GM19372 (cell line): ENCODE data around the gene ZNF862.
A peak's percentile ranks its signal among the peaks of the same experiment; 100 is the strongest.

Experiments used
- ATAC-seq: cut with Tn5 transposase; IDR thresholded peaks from one replicate; pipeline ENCODE4 v1.9.1; 2021; ENCODE audit warnings: mild to moderate bottlenecking, low read depth, moderate library complexity; ENCODE audit not compliant: unreplicated experiment

ZNF862 gene

DNA sequence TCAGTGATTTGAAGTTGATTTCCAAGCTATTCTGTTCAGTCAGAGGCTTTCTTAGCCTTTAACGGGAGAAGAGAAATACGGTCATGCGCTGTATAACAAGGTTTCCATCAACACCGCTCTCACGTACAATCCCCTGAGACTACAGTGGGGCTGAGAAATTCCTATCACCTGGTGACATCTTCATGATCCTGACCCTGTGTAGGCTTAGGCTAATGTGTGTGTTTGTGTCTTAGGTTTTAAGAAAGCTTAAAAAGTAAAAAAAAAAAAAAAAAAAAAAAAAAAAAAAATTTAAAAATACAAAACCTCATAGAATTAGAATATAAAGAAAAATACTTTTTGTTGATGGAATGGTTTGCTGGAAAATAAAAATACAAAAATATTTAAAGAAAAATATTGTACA, 1.8 kb downstream of the ZNF862 start:
- ATAC-seq, result no peak

DNA sequence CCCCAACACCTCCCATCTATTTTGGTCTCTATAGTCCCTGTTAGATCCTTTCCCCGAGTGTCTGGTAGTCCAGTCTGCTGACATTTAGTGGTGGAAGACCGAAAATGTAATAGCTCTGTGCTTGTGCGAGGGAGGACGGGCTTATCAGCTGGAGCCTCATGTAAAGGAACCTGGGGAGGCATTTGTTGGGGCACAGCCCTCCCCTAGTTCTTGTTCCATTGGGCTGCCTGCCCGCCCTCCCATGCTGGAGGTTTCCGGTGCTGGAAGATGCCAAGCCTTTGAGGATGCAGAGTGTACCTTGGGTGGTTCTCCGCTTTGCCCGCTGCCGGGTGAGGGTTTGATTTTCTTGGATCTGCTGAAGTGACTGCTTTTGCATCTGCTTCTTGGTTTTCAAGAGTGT, 5.4 kb downstream of the ZNF862 start:
- ATAC-seq, result no peak

GRCh38 chr7:149844445-149844844, 6.3 kb downstream of the ZNF862 start:
- no peak for ATAC-seq

DNA sequence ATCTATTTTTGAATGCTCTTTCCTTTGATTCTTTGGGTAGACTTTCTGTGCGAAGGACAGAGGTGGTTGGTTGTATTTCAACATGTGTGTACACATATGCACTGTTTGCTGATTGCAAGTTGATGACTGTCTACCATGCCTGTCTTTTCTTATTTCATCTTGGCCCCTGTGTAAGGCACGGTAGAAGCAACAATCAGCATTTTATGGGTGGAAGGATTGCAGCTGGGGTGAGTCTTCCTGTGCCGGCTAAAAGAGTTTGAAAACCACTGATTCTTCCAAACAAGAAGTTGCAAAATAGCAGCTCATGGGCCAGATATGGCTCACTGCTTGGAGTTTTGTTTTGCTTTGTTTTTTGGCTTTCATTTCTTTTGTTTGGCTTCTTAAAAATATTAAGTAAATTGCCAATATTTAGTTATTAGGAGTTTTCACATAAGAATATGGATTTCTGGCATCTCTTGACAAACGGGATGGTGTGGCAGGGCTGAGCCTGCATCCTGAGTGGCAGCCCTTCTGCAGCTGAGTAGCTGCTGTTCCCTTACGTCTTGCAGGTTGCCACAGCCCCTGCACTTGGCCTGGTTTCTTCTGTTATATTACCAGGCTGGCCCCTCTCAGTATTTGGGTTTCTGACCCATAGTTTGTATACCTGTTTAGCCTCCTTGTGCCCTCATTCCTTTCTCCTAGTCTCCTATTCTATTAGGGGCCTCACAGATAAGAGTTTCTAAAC, 7.2 kb downstream of the ZNF862 start:
- no peak for ATAC-seq

GRCh38 chr7:149846021-149846420, 7.8 kb downstream of the ZNF862 start:
- ATAC-seq, result no peak

- ATAC-seq, result peak; percentile 67
These were observed 8.4 kb downstream of the ZNF862 start for GRCh38 chr7:149846436-149847046.

DNA sequence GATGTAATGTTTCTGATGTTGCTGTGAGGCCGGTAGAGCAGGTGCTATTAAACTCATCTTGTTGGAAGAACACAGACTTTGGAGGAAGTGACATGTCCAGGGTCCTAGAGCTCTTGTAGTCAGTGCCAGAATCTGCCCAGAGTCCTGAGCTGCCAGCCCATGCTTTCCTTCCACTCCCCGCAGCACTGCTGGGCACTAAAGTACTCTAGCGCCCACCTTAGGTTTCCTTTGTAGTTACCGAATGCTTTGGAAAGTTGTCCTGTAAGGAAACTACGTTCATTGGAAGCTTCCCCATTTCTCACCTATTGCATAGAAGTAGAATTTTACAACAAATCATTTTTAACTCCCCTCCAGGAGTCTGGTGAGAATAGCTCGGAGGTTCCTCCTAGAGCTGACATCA, 11.0 kb downstream of the ZNF862 start:
- ATAC-seq, result no peak

- ATAC-seq, result no peak
These were observed 11.9 kb downstream of the ZNF862 start for GRCh38 chr7:149850007-149850594.

DNA sequence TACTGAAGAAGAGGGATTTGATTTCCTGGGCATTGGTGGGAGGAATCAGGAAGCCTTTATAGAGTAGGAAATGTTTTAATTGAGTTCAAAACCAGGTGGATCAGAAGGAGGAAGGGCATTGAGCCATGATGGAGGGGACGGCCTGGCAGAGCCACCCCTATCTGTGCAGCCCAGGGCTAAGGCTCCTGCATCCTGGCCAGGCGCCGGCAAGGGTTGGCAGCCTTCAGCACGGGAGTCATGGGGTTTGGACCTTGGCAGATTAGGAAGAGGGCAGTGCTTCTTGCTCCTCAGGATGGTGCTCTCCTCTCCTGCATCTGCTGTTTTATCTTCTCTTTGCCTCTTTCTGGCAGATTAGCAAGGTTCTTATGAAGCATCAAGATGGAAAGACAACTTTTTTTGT, 12.5 kb downstream of the ZNF862 start:
- ATAC-seq, result no peak

DNA sequence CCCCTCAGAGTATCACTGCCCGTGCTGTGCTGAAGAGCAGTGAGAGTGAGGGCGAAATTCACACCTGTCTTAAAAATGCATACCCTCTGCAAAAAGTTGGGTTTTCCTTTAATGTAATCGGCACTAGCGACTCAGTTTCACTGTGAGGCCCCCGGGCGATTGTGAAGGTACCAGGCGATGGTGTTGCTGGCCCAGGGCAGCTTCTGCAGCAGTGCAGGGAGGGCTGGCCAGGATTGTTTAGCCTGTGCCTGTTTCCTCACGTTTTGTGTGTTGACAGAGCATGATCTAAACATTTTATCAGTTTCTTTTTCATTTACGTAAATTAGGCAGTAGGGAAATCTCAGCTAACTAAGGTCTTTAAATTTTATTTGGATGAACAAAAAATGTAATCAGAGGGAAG, 13.3 kb downstream of the ZNF862 start:
- ATAC-seq, result no peak

- no peak for ATAC-seq
These were observed 15.0 kb downstream of the ZNF862 start for GRCh38 chr7:149853157-149853556.

DNA sequence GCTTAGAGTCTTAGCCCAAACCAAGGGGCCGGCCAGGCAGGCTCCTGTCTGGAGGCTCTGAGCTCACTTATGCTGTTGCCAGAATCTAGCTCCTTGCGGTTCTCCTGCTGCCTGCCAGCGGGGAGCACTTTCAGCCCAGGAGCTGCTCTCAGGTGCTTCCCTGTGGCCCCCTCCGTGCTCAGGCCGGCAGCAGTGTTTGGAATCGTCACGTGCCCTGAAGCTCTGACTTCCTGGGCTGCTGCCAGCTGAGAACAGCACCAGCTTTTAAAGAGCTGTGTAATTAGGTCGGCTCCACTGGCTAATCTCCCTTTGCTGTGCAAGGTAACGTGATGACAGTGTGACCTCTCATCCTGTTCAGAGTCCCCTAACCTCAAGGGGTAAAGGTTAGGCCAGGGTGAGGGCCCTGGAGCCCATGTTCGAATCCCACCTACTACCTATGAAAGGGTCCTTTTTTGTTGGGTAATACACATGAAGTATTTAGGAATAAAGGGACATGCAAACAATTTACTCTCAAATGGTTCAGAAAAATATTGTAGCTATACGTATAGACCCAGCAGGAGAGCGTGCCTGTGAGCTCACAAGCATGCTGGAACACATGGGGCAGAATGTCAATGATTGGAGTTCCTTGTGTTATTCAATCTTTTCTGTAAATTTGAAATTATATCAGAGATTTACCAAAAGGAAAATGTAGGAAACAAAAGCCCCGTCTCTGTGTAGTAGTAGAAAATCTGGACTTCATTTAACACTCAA, 16.6 kb downstream of the ZNF862 start:
- no peak for ATAC-seq

DNA sequence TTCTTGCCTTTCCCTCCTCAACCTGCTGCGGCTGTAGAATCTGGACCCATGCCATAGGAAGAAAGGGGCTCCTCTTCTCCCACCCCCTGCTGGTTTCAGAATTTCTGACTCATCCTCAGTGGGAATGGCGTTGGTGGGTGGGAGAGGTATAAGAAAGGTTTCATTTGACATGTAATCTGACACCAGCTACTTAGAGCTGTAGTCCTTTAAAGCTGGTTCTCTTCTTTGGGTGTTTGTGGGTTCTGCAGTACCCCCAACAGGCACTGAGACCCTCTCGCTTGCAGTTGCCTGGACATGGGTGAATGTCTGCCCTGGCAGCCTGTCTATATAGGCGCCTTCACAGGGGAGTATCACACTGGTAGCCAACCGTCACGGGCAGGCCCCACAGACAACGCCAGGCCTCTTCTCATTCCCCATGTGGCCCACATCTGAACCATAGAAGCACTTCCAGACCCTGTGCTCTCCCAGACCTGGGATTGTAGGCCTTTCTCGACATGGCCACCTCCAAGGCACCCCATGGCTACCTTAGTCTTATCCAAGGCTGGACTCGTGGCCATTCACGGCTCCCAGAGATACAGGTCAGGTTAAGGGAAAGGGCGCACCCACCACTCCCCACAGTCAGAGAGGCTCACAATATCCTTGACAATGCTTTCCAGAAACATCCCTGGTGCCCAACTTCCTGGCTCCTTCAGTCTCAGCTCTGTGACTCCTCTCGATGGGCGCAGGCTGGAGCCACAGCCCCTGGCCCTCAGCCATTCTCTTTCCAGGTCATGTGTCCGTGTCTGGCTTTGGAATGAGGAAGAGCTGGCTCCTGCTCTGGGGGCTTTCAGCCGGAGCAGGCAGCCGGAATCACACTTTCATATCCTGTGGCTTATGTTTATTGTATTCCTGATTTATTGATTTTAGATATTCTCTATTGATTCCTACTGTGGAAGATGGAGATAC, 17.5 kb downstream of the ZNF862 start:
- ATAC-seq, result no peak

- no peak for ATAC-seq
These were observed 18.4 kb downstream of the ZNF862 start for GRCh38 chr7:149856583-149856982.

DNA sequence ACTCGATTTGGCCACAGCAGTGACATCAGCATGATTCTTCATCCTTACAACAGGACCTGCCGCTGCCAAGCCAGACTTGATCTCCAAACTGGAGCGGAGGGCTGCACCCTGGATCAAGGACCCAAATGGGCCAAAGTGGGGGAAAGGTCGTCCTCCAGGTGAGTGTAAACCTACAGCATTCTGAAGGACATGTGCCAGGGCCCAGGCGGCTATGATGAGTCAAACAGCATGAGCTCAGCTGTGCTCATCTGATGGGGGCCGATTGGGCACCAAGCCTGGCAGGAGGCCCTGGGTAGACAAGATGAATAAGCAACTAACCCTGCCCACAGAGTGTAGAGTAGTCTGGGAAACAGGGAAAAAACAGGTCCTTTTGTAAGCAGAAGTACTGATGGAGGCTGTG, 21.2 kb downstream of the ZNF862 start:
- ATAC-seq, result no peak

- no peak for ATAC-seq
These were observed 21.7 kb downstream of the ZNF862 start for GRCh38 chr7:149859876-149860275.

GRCh38 chr7:149860821-149861727, 22.9 kb downstream of the ZNF862 start:
- ATAC-seq, result no peak

GRCh38 chr7:149861728-149862045, 23.5 kb downstream of the ZNF862 start:
- no peak for ATAC-seq

GRCh38 chr7:149862156-149862555, 24.0 kb downstream of the ZNF862 start:
- no peak for ATAC-seq
